ENCODE results near the gene SNX30.

DNA sequence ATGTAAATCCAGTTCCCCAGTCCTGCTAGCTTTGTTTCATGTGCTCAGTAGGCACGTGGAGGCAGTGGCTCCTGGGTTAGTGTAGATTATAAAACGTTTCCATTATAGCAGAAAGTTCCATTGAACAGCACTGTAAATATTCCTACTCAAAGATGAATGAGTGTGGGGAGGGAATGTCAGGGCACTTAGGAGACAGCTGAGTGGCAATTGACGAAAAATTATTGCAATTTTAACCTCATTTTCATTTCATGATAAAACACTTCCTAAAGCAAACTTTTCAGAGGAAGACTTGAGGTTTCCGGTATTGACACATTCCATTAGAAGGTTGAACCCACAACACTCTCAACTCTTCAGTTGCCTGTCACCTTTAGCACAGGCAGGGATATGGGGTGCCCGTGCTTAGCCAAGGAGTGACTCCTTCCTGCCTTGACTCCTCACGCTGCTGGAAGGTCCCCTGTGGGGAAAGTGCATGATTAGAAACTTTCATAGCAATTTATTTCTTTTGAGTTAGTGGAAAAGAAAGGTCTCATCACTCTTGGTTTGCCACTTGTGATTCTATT, 98.9 kb downstream of the SNX30 start:
- TF ChIP-seq POLR2AphosphoS5 (IDR thresholded peaks at IDR 0.05) (no peak), EP300 (IDR thresholded peaks at IDR 0.05) (no peak)
- TF ChIP-seq, protein P1, sequence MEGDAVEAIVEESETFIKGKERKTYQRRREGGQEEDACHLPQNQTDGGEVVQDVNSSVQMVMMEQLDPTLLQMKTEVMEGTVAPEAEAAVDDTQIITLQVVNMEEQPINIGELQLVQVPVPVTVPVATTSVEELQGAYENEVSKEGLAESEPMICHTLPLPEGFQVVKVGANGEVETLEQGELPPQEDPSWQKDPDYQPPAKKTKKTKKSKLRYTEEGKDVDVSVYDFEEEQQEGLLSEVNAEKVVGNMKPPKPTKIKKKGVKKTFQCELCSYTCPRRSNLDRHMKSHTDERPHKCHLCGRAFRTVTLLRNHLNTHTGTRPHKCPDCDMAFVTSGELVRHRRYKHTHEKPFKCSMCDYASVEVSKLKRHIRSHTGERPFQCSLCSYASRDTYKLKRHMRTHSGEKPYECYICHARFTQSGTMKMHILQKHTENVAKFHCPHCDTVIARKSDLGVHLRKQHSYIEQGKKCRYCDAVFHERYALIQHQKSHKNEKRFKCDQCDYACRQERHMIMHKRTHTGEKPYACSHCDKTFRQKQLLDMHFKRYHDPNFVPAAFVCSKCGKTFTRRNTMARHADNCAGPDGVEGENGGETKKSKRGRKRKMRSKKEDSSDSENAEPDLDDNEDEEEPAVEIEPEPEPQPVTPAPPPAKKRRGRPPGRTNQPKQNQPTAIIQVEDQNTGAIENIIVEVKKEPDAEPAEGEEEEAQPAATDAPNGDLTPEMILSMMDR (IDR thresholded peaks at IDR 0.05), result no peak

Measured in gastroesophageal sphincter (tissue), 3 donors.